ENCODE data around the gene TBC1D2.
"Not testable (repeated sequence)": the region's sequence is repeated elsewhere in the genome, so short reads cannot be mapped to it uniquely, and the experiment has no call there.

The TBC1D2 gene

DNA sequence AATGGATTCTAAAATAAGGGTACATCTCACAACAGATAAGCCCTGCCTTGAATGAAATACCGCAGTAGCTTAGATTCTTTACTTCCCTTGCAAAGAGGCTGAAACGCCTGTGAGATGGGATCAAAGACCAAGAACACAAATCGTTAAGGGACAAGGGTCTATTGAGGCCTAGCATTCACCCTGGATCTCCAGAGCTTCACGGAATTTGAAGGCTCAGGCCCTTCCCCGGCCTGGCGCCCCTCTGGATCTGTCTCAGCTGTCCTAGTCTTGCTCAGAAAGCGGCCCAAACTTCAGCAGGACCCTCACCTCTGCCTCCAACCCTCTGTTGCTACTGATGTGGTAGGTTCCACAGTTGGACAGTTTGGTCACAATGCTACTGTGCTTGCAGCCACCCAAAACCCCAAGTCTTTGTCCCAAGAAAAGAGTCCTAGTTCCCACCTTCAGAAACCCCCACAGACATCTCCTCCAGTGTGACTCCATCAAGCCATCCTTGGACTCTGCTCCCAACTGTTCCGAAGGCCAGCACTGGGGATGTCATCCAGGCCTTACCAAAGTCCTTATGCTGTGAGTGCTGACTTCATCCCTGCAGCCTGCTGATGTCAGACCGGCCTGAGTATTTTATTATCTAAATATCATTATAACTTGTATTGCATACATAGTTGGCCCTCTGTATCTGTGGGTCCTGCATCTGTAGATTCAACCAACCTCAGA is 72.4 kb downstream of the TBC1D2 start:
- Mint-ChIP-seq H3K4me3 (no peak overlapping the region), H3K36me3 (peaks cover 4% of the 10 kb centered on the region), H3K9me3 (no peaks in the 10 kb centered on the region), H3K4me1 (peaks cover 47% of the 10 kb centered on the region), H3K27ac (no peak overlapping the region)
- DNase-seq (ENCODE audit: low spot score in 2 of 2) (no peak), ATAC-seq (no peak)

DNA sequence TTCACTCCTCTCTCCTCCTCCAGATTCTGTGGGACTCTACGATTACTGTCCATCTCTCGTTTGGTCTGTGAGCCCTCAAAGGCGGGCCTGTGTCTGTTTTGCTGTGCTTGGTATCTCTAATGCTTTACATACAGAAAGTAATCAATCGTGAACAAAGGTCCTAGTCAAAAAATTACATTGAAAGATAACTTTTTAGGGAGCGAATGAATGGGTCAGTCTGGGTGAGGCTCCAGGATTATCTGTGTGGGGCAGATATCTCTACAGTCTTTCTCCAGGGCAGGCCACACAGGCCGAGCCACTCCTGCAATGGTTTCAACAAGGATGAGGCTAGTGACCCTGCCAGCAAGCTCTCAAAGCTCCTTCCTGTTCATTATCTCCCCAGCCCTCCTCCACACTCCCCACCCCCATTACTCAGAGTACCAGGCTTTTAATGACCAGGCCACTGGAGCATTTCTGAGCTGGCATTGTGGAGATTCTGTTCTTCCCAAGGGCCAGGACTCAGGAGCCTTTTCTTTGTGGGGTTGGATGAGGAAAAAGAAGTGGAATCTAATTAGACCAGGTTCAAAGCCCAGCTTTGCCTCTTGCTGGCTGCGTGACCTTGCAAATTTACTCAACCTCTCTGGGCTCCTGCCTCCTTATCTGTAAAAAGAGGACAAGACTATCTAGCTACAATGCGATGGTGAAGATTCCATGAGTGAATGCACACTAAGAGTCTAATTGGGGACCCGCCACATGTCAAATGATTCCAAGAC is 73.2 kb downstream of the TBC1D2 start:
- Mint-ChIP-seq H3K27ac (no peak overlapping the region), H3K4me3 (no peak overlapping the region), H3K9me3 (no peaks in the 10 kb centered on the region), H3K36me3 (no peaks in the 10 kb centered on the region), H3K4me1 (peaks cover 41% of the 10 kb centered on the region)
- ATAC-seq = no peak
- DNase-seq (ENCODE audit: low spot score in 2 of 2) = no peak

DNA sequence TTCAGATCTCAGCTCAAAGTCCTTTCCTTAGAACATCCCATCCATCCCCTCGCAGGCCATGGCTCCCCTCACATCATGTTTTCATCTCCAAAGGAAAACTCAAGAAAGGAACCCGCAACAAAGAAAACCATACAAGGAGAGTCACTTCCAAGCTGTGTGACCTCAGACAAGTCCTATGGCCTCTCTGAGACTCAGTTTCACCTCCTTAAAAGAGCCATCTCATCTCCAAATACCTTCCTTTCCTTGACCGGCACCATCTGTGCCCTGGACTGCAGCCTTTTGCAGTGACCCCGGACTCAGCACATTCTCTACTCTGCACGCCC is 73.7 kb downstream of the TBC1D2 start:
- H3K9me3 Mint-ChIP-seq = no peaks in the 10 kb centered on the region
- DNase-seq (ENCODE audit: low spot score in 2 of 2) (no peak), ATAC-seq (no peak)
- no peak overlapping the region for H3K27ac Mint-ChIP-seq
- no peak overlapping the region for H3K4me3 Mint-ChIP-seq
- no peaks in the 10 kb centered on the region for H3K36me3 Mint-ChIP-seq
- H3K4me1 Mint-ChIP-seq = peaks cover 41% of the 10 kb centered on the region

DNA sequence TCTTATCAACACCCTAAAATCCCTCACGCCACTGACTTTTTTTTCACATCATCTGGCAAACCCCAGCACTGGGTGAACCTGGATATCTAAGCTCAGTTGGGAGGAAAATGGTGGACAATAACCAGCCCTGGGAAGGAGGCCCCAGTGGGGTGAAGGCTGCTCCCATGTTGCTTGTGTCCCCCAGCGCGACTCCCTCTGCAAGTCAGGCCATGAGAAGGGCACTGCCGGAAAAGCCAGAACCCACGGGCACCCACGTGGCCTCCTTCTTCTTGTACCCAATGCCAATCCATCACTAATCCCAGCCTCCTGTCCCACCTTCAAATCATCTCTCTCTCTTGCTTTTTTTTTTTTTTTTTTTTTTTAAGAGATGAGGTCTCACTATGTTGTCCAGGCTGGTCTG is 74.5 kb downstream of the TBC1D2 start:
- H3K36me3 Mint-ChIP-seq = no peaks in the 10 kb centered on the region

DNA sequence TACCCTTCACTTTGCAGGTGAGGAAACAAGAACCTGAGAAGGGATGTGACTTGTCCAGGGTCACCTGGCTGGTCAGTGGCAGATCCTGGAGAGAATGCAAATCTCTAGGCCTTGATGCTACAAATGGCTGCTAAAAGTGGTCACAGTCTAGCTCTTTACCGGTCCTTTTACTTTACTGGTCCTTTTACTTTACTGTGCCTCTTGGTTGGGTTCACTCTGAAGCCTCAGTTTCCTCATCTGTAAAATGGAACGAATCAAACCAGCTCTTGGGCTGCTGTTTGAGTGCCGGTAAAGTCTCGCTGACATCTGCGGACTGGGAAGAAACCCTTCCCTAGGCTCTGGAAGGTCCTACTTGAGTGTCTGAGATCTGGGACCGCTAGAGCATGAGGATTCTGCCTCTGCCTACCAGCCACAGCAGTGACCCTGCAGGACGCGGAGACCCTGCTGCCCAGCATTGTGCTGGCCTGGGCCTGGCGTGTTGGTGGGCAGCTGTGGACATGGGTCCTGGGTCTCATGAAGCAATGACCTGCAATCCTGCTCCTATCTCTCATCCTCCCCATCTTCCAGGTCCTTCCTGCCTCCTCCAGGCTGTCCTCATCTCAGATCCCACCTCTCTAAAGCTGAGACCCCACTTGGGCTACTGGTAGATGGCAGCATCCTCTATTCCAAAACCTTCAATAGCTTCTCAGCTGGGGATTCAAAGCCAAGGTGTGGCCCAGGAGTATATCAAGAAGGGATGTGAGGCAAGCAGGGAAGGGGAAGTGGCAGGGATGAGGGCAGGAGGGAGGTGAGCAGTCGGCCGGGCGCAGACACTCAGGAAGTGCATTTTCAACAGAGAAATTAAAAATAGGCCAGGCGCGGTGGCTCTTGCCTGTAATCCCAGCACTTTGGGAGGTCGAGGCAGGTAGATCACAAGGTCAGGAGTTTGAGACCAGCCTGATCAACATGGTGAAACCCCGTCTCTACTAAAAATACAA is 76.3 kb downstream of the TBC1D2 start:
- H3K9me3 Mint-ChIP-seq = no peaks in the 10 kb centered on the region
- peak overlapping the region; percentile 76 for H3K27ac Mint-ChIP-seq
- peaks cover 43% of the 10 kb centered on the region for H3K4me1 Mint-ChIP-seq

More for the DNA sequence above, 74.5 kb downstream of the TBC1D2 start:
- Mint-ChIP-seq H3K27ac (peak overlapping the region; percentile 76), H3K9me3 (no peaks in the 10 kb centered on the region), H3K4me3 (no peak overlapping the region), H3K4me1 (peaks cover 48% of the 10 kb centered on the region)
- DNase-seq (ENCODE audit: low spot score in 2 of 2) (no peak), ATAC-seq (no peak)

DNA sequence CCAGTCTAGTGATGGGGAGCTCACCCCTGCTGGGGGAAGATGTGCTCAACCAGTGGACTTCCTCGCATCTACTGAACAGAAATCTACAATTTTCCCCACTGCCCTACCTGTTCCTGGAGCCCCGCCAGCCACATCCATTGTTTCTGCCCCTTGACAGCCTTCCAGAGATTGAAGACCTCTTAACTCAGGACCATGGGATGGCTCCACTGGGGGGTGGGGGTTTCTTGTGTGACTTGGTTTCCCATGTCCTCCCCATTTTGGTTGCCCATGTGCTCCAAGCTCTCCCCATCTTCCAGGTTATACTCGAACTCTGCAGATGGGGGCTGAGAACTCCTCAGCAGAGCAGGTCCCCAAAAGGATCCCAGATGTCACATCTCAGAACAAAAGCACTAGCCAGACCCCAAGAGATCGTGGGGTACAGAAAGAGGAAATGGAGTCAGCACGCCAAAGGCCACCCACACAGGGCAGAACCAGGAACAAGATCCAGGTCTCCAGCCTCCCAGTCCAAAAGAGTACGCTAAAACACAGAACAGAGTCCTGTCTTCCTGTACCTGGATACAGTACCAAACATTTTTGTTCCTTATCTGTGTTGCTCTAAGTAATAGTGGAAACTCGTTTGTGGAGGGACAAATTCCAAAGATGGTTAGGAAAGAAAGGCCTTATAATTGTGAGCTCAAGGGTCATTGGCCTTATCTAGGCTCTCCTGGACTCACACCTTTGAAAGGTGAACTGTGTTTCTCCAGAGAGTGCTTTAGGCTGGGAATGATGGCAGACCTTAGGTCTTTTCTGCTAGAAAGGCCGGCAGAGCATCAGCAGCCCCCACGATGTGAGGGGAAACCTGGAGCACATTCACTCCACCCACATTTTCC is 78.8 kb downstream of the TBC1D2 start:
- Mint-ChIP-seq H3K9me3 (no peaks in the 10 kb centered on the region), H3K4me1 (peaks cover 37% of the 10 kb centered on the region), H3K36me3 (no peaks in the 10 kb centered on the region), H3K4me3 (no peak overlapping the region), H3K27ac (peak overlapping the region; percentile 38)
- no peak for ATAC-seq
- no peak for DNase-seq (ENCODE audit: low spot score in 2 of 2)

More for the DNA sequence above, 76.3 kb downstream of the TBC1D2 start:
- H3K4me3 Mint-ChIP-seq = no peak overlapping the region
- DNase-seq (ENCODE audit: low spot score in 2 of 2) (no peak), ATAC-seq (no peak)
- H3K36me3 Mint-ChIP-seq = no peaks in the 10 kb centered on the region

DNA sequence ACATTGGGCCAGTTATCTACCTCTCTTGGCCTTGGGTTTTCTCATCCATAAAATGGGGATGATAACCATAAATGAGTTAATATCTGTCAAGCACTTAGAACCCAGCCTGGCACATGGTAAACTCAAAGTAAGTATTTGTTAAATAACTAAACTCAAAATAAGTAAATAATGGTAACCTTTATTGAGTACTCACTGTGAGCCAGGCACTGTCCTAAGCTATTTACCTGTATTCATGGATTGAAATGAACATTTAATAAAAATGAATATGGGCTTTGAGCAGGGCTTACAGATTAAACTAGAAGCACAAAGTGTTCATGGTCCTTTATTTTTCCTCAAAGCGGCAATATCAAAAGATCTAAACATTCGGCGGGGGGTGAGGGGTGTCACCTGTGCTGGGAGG is 79.7 kb downstream of the TBC1D2 start:
- Mint-ChIP-seq H3K4me3 (no peak overlapping the region), H3K27ac (peak overlapping the region; percentile 20), H3K9me3 (no peaks in the 10 kb centered on the region), H3K36me3 (peaks cover 2% of the 10 kb centered on the region), H3K4me1 (peaks cover 37% of the 10 kb centered on the region)
- ATAC-seq (no peak), DNase-seq (ENCODE audit: low spot score in 2 of 2) (no peak)

DNA sequence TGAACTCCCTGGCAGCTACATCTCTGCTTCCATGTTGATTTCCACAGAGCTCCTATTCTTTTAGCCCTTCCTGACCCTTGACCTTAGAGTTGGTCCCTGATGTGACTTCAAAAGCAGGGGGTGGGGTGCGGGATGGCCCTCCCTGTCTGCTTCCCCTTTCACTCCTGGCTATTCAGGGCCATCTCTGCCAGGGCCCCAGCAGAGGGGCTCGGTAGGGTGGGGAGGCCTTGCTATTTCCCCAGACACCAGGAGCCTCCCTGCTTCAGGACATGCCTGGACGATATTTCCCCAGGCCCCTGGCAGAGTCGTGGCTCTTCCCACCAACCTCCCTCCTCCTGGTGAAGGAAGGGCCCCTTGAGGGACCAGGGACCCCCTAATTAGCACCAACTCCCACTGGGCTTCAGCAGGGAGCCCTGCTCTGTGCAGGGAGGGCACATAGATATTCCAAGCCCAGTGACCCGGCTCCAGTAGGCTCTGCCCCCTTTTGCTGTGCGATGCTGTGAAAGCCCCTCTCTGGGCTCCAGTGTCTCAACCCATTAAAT is 80.3 kb downstream of the TBC1D2 start:
- peak overlapping the region; percentile 20 for H3K27ac Mint-ChIP-seq
- peaks cover 37% of the 10 kb centered on the region for H3K4me1 Mint-ChIP-seq
- H3K9me3 Mint-ChIP-seq = no peaks in the 10 kb centered on the region
- H3K36me3 Mint-ChIP-seq = peaks cover 8% of the 10 kb centered on the region
- no peak for ATAC-seq
- no peak for DNase-seq (ENCODE audit: low spot score in 2 of 2)
- no peak overlapping the region for H3K4me3 Mint-ChIP-seq

DNA sequence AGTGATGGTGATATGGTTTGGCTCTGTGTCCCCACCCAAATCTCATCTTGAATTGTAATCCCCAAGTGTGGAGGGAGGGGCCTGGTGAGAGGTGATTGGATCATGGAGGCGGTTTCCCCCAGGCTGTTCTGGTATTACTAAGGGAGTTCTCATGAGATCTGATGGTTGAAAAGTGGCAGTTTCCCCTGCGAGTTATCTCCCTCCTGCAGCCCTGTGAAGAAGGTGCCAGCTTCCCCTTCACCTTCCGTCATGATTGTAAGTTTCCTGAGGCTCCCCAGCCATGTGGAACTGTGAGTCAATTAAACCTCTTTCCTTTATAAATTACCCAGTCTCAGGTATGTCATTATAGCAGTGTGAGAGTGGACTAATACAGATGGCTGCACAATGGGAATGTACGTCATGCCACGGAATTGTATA is 80.9 kb downstream of the TBC1D2 start:
- H3K36me3 Mint-ChIP-seq; DNase-seq (ENCODE audit: low spot score in 2 of 2); H3K27ac Mint-ChIP-seq; ATAC-seq; H3K4me3 Mint-ChIP-seq; H3K9me3 Mint-ChIP-seq: not testable (repeated sequence)
- peaks cover 38% of the 10 kb centered on the region for H3K4me1 Mint-ChIP-seq

DNA sequence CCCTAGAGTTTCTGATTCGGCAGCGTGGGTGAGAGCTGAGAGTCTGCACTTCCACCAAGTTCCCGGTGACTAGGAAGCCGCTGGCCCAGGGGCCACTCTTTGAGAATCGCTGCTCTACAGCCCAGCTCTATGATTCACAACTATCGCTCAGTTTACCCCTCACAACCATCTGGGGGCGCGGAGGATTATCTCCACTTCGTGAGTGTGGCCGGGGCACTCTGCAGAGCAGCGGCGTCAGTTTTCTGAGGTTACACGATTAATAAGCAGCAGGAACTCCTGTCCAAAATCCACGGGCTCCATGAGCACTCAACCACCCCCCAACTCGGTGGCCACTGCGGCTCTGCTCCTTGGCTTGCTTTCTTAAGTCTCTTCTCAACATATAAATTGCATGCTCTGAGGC is 82.3 kb downstream of the TBC1D2 start:
- H3K9me3 Mint-ChIP-seq = no peaks in the 10 kb centered on the region
- no peak overlapping the region for H3K4me3 Mint-ChIP-seq
- no peak for ATAC-seq
- H3K36me3 Mint-ChIP-seq = peaks cover 9% of the 10 kb centered on the region
- H3K27ac Mint-ChIP-seq = peak overlapping the region; percentile 69
- H3K4me1 Mint-ChIP-seq = peaks cover 48% of the 10 kb centered on the region
- no peak for DNase-seq (ENCODE audit: low spot score in 2 of 2)

DNA sequence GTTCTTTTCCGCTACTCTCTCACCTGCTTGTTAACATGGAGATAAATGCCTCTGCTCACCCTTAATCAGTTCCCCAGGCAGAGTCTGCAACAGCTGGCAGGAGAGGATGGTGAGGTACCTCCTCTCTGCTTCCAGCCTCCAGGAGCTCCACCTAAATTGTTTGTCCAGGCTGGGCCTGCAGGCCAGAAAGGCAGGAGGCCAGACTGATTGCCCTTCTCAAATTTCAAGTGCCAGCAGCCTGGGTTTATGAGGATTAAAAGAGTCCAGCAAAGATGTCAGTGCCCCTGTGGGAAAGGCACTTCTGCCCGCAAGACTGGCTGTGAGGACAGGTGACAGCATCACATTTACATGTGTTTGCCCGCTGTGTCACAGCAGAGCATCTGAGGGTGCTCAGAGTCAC is 82.8 kb downstream of the TBC1D2 start:
- Mint-ChIP-seq H3K9me3 (no peaks in the 10 kb centered on the region), H3K4me1 (peaks cover 50% of the 10 kb centered on the region), H3K27ac (no peak overlapping the region), H3K36me3 (peaks cover 9% of the 10 kb centered on the region), H3K4me3 (no peak overlapping the region)
- DNase-seq (ENCODE audit: low spot score in 2 of 2) (no peak), ATAC-seq (no peak)

DNA sequence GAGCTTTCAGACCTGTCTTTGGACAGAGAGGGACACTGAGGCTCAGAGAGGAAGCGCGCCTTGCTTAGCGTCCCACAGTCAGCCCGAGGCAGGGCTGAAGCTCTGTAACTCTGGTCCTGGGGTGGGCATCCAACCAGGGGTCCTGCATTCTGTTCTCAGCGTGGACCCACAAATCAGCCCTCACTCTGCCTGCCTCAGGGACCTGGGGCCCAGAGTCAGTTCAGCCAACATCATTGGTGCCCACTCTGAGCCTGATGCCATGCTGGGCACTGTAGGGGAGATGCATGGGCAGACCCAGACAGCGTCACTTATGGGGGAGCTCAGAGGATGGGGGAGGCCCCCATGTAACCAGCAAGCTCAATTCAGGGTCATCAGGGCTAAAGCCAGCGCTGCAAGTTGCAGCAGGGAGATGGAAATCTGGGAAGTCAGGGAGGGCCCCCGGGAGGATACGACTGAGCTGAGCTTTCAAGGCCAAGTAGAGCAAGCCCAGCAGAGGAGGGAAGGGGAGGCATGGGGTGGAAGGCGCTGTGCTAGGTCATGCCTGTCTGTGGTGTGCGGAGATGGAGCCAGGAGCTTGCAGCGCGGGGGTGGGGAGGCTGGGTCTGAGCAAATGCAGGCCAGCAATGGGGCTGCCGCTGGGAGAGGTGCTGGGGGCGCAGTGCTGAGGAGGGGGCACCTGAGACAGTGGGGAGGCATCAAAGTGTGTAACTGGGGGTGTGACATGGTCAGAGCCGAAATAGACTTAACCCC is 84.1 kb downstream of the TBC1D2 start:
- ATAC-seq (no peak), DNase-seq (ENCODE audit: low spot score in 2 of 2) (no peak)
- peaks cover 47% of the 10 kb centered on the region for H3K4me1 Mint-ChIP-seq
- no peaks in the 10 kb centered on the region for H3K9me3 Mint-ChIP-seq
- H3K4me3 Mint-ChIP-seq = no peak overlapping the region
- peaks cover 9% of the 10 kb centered on the region for H3K36me3 Mint-ChIP-seq
- H3K27ac Mint-ChIP-seq = peak overlapping the region; percentile 88

DNA sequence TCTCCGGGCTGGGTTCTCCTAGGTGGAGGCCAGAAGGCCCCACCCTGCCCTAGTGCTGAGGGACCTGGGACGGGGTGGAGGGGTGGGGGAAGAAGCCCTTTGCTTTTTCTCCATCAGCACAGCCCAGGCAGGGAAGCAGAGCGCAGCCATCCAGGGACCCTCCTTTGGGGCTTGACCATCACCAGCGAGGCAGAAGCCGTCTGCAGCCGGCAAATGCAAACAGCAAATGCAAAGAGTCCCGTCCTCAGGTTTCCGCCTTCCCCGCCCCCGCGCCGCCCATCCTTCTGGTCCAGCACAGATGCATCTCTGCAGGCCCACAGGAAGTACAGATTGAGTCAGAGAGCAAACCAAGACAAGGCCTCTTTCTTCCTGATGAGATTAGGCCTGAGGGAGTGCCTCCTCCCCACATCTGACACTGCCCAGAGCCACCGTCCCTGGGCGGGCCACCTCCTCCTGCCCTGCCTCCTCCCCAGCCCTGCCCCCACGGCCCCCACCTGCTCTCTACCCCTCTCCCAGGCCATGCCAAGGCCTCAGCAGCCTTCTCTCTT is 86.4 kb downstream of the TBC1D2 start:
- DNase-seq (ENCODE audit: low spot score in 2 of 2) = peak; percentile 36 to 81
- H3K27ac Mint-ChIP-seq = peak overlapping the region; percentile 98
- H3K9me3 Mint-ChIP-seq = no peaks in the 10 kb centered on the region
- peak; percentile 99 for ATAC-seq
- H3K4me1 Mint-ChIP-seq = peaks cover 56% of the 10 kb centered on the region
- peak overlapping the region; percentile 68 for H3K4me3 Mint-ChIP-seq
- H3K36me3 Mint-ChIP-seq = peaks cover 9% of the 10 kb centered on the region
